ENCODE measurements around the gene ABCC12.

DNA sequence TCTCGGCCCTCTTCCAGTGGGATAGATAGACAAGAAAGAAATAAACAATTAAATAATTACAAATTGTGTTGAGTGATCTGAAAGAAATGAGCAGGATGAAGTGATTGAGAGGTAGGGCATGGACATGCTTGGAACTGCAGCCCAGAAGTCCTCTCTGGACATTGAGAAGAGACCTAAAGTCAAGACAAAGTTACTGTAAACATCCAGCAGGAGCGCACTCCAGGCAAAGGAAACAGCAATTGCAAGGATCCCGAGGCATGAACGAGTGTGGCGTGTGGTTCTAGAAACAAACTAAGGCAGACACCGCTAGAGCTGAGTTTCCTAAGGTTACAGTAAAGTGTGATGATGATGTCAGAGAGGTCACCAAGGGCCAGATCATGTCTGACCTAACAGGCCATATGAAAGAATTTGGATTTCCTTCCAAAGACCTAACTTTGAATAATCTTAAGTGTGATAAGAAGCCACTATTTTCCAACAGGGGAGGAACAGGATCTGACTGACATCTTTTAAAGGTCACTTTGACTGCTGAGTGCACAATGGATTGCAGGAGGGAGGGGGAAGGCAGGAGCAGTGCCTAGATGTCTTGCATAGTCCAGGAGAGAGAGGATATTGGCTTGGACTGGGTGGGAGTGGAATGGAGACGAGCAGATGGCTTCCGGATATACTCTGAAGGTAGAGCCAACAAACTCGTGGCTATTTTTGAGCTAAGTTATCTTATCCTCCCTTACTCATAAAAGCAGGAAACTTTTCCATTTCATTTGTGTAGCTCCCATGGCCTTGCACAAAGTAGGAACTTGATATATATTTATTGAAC lies 19.0 kb downstream of the ABCC12 start:
- TF ChIP-seq, protein P1, sequence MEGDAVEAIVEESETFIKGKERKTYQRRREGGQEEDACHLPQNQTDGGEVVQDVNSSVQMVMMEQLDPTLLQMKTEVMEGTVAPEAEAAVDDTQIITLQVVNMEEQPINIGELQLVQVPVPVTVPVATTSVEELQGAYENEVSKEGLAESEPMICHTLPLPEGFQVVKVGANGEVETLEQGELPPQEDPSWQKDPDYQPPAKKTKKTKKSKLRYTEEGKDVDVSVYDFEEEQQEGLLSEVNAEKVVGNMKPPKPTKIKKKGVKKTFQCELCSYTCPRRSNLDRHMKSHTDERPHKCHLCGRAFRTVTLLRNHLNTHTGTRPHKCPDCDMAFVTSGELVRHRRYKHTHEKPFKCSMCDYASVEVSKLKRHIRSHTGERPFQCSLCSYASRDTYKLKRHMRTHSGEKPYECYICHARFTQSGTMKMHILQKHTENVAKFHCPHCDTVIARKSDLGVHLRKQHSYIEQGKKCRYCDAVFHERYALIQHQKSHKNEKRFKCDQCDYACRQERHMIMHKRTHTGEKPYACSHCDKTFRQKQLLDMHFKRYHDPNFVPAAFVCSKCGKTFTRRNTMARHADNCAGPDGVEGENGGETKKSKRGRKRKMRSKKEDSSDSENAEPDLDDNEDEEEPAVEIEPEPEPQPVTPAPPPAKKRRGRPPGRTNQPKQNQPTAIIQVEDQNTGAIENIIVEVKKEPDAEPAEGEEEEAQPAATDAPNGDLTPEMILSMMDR (IDR thresholded peaks at IDR 0.05; ENCODE audit: poor library complexity, severe bottlenecking): no peak
- no peak for TF ChIP-seq POLR2AphosphoS5 (IDR thresholded peaks at IDR 0.05)
- no peak for TF ChIP-seq TAF1 (IDR thresholded peaks at IDR 0.05; ENCODE audit: low read depth)
- TF ChIP-seq EP300 (conservative IDR thresholded peaks at IDR 0.05; ENCODE audit: poor library complexity, severe bottlenecking): no peak
- TF ChIP-seq, protein P2, sequence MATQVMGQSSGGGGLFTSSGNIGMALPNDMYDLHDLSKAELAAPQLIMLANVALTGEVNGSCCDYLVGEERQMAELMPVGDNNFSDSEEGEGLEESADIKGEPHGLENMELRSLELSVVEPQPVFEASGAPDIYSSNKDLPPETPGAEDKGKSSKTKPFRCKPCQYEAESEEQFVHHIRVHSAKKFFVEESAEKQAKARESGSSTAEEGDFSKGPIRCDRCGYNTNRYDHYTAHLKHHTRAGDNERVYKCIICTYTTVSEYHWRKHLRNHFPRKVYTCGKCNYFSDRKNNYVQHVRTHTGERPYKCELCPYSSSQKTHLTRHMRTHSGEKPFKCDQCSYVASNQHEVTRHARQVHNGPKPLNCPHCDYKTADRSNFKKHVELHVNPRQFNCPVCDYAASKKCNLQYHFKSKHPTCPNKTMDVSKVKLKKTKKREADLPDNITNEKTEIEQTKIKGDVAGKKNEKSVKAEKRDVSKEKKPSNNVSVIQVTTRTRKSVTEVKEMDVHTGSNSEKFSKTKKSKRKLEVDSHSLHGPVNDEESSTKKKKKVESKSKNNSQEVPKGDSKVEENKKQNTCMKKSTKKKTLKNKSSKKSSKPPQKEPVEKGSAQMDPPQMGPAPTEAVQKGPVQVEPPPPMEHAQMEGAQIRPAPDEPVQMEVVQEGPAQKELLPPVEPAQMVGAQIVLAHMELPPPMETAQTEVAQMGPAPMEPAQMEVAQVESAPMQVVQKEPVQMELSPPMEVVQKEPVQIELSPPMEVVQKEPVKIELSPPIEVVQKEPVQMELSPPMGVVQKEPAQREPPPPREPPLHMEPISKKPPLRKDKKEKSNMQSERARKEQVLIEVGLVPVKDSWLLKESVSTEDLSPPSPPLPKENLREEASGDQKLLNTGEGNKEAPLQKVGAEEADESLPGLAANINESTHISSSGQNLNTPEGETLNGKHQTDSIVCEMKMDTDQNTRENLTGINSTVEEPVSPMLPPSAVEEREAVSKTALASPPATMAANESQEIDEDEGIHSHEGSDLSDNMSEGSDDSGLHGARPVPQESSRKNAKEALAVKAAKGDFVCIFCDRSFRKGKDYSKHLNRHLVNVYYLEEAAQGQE (IDR thresholded peaks at IDR 0.05; ENCODE audit: borderline replicate concordance): no peak
- TF ChIP-seq SMC3 (conservative IDR thresholded peaks at IDR 0.05; ENCODE audit: poor library complexity): no peak

Data from neural cell (in vitro differentiated cells).